ENCODE data around the gene TMEM121B.

TMEM121B gene

GRCh38 chr22:17140022-17140421 is 18.9 kb upstream of the TMEM121B start:
- DNase-seq (ENCODE audit: low spot score): no peak
- TF ChIP-seq CTCF (IDR thresholded peaks at IDR 0.05; ENCODE audit: extremely low read depth, insufficient read depth, missing control alignments): no peak
- in situ Hi-C loops (cut with MboI; ENCODE audit: low pct_unique_long_range_greater_than_20kb, low sequenced_read_pairs, unreplicated experiment): no loop called here

- DNase-seq (ENCODE audit: low spot score): no peak
- in situ Hi-C loops (cut with MboI; ENCODE audit: low pct_unique_long_range_greater_than_20kb, low sequenced_read_pairs, unreplicated experiment): no loop called here
- TF ChIP-seq CTCF (IDR thresholded peaks at IDR 0.05; ENCODE audit: extremely low read depth, insufficient read depth, missing control alignments): no peak
These were observed 17.4 kb upstream of the TMEM121B start for GRCh38 chr22:17138513-17138912.

GRCh38 chr22:17137861-17138425 is 16.8 kb upstream of the TMEM121B start:
- in situ Hi-C loops (cut with MboI; ENCODE audit: low pct_unique_long_range_greater_than_20kb, low sequenced_read_pairs, unreplicated experiment): no loop called here
- no peak for TF ChIP-seq CTCF (IDR thresholded peaks at IDR 0.05; ENCODE audit: extremely low read depth, insufficient read depth, missing control alignments)
- DNase-seq (ENCODE audit: low spot score): no peak

- in situ Hi-C loops (cut with MboI; ENCODE audit: low pct_unique_long_range_greater_than_20kb, low sequenced_read_pairs, unreplicated experiment): no loop called here
- no peak for DNase-seq (ENCODE audit: low spot score)
- no peak for TF ChIP-seq CTCF (IDR thresholded peaks at IDR 0.05; ENCODE audit: extremely low read depth, insufficient read depth, missing control alignments)
These were observed 16.0 kb upstream of the TMEM121B start for GRCh38 chr22:17137170-17137569.

GRCh38 chr22:17135153-17135760 is 14.1 kb upstream of the TMEM121B start:
- TF ChIP-seq CTCF (IDR thresholded peaks at IDR 0.05; ENCODE audit: extremely low read depth, insufficient read depth, missing control alignments): no peak
- in situ Hi-C loops (cut with MboI; ENCODE audit: low pct_unique_long_range_greater_than_20kb, low sequenced_read_pairs, unreplicated experiment): no loop called here
- no peak for DNase-seq (ENCODE audit: low spot score)

GRCh38 chr22:17133137-17133536 is 12.0 kb upstream of the TMEM121B start:
- no peak for DNase-seq (ENCODE audit: low spot score)
- TF ChIP-seq CTCF (IDR thresholded peaks at IDR 0.05; ENCODE audit: extremely low read depth, insufficient read depth, missing control alignments): no peak
- in situ Hi-C loops (cut with MboI; ENCODE audit: low pct_unique_long_range_greater_than_20kb, low sequenced_read_pairs, unreplicated experiment): no loop called here
